ENCODE data around the gene ZNF516. TPM values are rescaled to one million over a fixed set of nuclear protein-coding genes. Genes with fewer than 3 reads are reported as not detected.

ZNF516 gene
- total RNA-seq, 6 experiments from 2014 or later = 34.6 to 52.2 (median 42.2) TPM

GRCh38 chr18:76376225-76376624 is 118.8 kb downstream of the ZNF516 start:
- DNase-seq = no peak
- no peak for TF ChIP-seq CTCF (IDR thresholded peaks at IDR 0.05)
- Mint-ChIP-seq H3K9me3 (no peaks in the 10 kb centered on the region), H3K27me3 (ENCODE audit: insufficient read depth) (peaks cover 4% of the 10 kb centered on the region; the same call in 1 of the 2 replicates), H3K27ac (no peak overlapping the region; the same call in 1 of the 2 replicates), H3K4me3 (no peak overlapping the region), H3K4me1 (ENCODE audit: low read depth) (peaks cover 38% of the 10 kb centered on the region), H3K36me3 (ENCODE audit: low read depth) (peaks cover 26% of the 10 kb centered on the region)

GRCh38 chr18:76374330-76375281 is 120.4 kb downstream of the ZNF516 start:
- no peak for TF ChIP-seq CTCF (IDR thresholded peaks at IDR 0.05)
- Mint-ChIP-seq H3K4me1 (ENCODE audit: low read depth) (peaks cover 33% of the 10 kb centered on the region), H3K4me3 (no peak overlapping the region), H3K36me3 (ENCODE audit: low read depth) (peaks cover 25% of the 10 kb centered on the region), H3K27me3 (ENCODE audit: insufficient read depth) (peaks cover 3% of the 10 kb centered on the region; the same call in 1 of the 2 replicates), H3K9me3 (no peaks in the 10 kb centered on the region), H3K27ac (no peak overlapping the region; the same call in 1 of the 2 replicates)
- DNase-seq = no peak

- Mint-ChIP-seq H3K36me3 (ENCODE audit: low read depth) (peaks cover 28% of the 10 kb centered on the region), H3K27ac (no peak overlapping the region), H3K27me3 (ENCODE audit: insufficient read depth) (peaks cover 3% of the 10 kb centered on the region; the same call in 1 of the 2 replicates), H3K9me3 (no peaks in the 10 kb centered on the region), H3K4me1 (ENCODE audit: low read depth) (peaks cover 33% of the 10 kb centered on the region), H3K4me3 (no peak overlapping the region)
- DNase-seq = no peak
- no peak for TF ChIP-seq CTCF (IDR thresholded peaks at IDR 0.05)
Observed at GRCh38 chr18:76373297-76373696, 121.7 kb downstream of the ZNF516 start.

- peaks cover 3% of the 10 kb centered on the region; the same call in 1 of the 2 replicates for H3K27me3 Mint-ChIP-seq (ENCODE audit: insufficient read depth)
- peaks cover 36% of the 10 kb centered on the region for H3K36me3 Mint-ChIP-seq (ENCODE audit: low read depth)
- DNase-seq = no peak
- peaks cover 30% of the 10 kb centered on the region for H3K4me1 Mint-ChIP-seq (ENCODE audit: low read depth)
- no peak for TF ChIP-seq CTCF (IDR thresholded peaks at IDR 0.05)
- H3K27ac Mint-ChIP-seq = no peak overlapping the region
- no peak overlapping the region for H3K4me3 Mint-ChIP-seq
- no peaks in the 10 kb centered on the region for H3K9me3 Mint-ChIP-seq
Observed at GRCh38 chr18:76371301-76372203, 123.5 kb downstream of the ZNF516 start.

GRCh38 chr18:76370686-76371085 is 124.4 kb downstream of the ZNF516 start:
- H3K27me3 Mint-ChIP-seq (ENCODE audit: insufficient read depth) = peaks cover 3% of the 10 kb centered on the region; the same call in 1 of the 2 replicates
- no peak overlapping the region for H3K27ac Mint-ChIP-seq
- peaks cover 25% of the 10 kb centered on the region for H3K4me1 Mint-ChIP-seq (ENCODE audit: low read depth)

More at GRCh38 chr18:76370686-76371085, 124.4 kb downstream of the ZNF516 start:
- H3K9me3 Mint-ChIP-seq = no peaks in the 10 kb centered on the region
- H3K4me3 Mint-ChIP-seq = no peak overlapping the region
- peaks cover 42% of the 10 kb centered on the region for H3K36me3 Mint-ChIP-seq (ENCODE audit: low read depth)
- TF ChIP-seq CTCF (IDR thresholded peaks at IDR 0.05) = no peak
- DNase-seq = no peak

All from HFFc6 (cell line).